GM12878 (cell line): ENCODE data around the gene FOXD2. TPM values are rescaled to one million over a fixed set of nuclear protein-coding genes. Genes with fewer than 3 reads are reported as not detected.

ENCODE experiments used
- ATAC-seq: fragments of 200-7000 bp; cut with Tn5 transposase; 3 replicates; pipeline ENCODE4 v1.9.1; 2020; ENCODE audit warnings: mild to moderate bottlenecking, moderate library complexity
- BruUV-seq: library from RNA; stranded (reverse); fragments of 400-500 nt; replicated peaks from 2 replicates; lab custom pipeline; 2021; lab: Mats Ljungman, UMichigan
- CTCF ChIA-PET: fragments of 300-600 bp; sonication (Branson Sonifier 250); formaldehyde crosslinking; extraction: SDS; loops from one replicate; lab custom pipeline; 2021; ENCODE audit warnings: inconsistent platforms; lab: Yijun Ruan, JAX
- POLR2A ChIA-PET: fragments of 350-600 bp; formaldehyde crosslinking; extraction: SDS; loops from one replicate; lab custom pipeline; 2021; ENCODE audit warnings: inconsistent platforms; lab: Charles Lee
- RAD21 ChIA-PET: fragments of 300-600 bp; sonication (Branson Sonifier 250); formaldehyde crosslinking; loops from one replicate; lab custom pipeline; 2023; ENCODE audit warnings: antibody characterized with exemption; ENCODE audit not compliant: unreplicated experiment; lab: Charles Lee
- SMC1A ChIA-PET: fragments of 300-600 bp; sonication (Branson Sonifier 250); formaldehyde crosslinking; loops from one replicate; lab custom pipeline; 2023; ENCODE audit not compliant: unreplicated experiment, uncharacterized antibody; lab: Charles Lee
- DNase-seq: peaks from one replicate; pipeline ENCODE4 v3.0.0-alpha.2; 2011; ENCODE audit warnings: low read depth, low spot score
- FAIRE-seq: peaks from 3 replicates; lab custom pipeline; 2011; peaks lifted over from hg19 to GRCh38; lab: Jason Lieb, UNC
- H2AFZ ChIP-seq: 2 replicates; pipeline ENCODE4 v1.6.0; 2011; ENCODE audit warnings: low read depth, low read length, control low read depth; ENCODE audit not compliant: control insufficient read depth
- H3K27ac ChIP-seq: 2 replicates; pipeline ENCODE4 v1.5.1; 2011; ENCODE audit warnings: control low read depth; ENCODE audit not compliant: control insufficient read depth, insufficient read depth
- H3K27me3 ChIP-seq, 2 experiments: replicated peaks in 1 of 2; 2 replicates each; pipeline versions ENCODE4 v1.6.0 to v1.6.1; 2011; ENCODE audit warnings: low read length in 1 of 2; ENCODE audit not compliant: control insufficient read depth in 2 of 2, insufficient read depth in 2 of 2
- H3K36me3 ChIP-seq, 2 experiments: 2 replicates each; pipeline ENCODE4 v1.5.1; 2011; ENCODE audit warnings: low read length in 1 of 2; ENCODE audit not compliant: control insufficient read depth in 2 of 2, insufficient read depth in 2 of 2
- H3K4me1 ChIP-seq: 2 replicates; pipeline ENCODE4 v1.6.1; 2011; ENCODE audit warnings: mild to moderate bottlenecking, low read length, moderate library complexity, mixed read lengths; ENCODE audit not compliant: control insufficient read depth, insufficient read depth
- H3K4me2 ChIP-seq: 2 replicates; pipeline ENCODE4 v1.6.0; 2011; ENCODE audit warnings: control low read depth; ENCODE audit not compliant: control insufficient read depth, insufficient read depth
- H3K4me3 ChIP-seq: fragments of 200-600 bp; sonication (generic); 2 replicates; pipeline ENCODE4 v1.5.1; 2016
- H3K79me2 ChIP-seq: 2 replicates; pipeline ENCODE4 v1.6.0; 2011; ENCODE audit warnings: low read length; ENCODE audit not compliant: control insufficient read depth, insufficient read depth
- H3K9ac ChIP-seq: 2 replicates; pipeline ENCODE4 v1.8.0; 2011; ENCODE audit warnings: low read length, control low read depth, mixed read lengths; ENCODE audit not compliant: control insufficient read depth, insufficient read depth
- H3K9me3 ChIP-seq: replicated peaks from 3 replicates; pipeline ENCODE4 v1.5.1; 2011; ENCODE audit warnings: mild to moderate bottlenecking, low read length; ENCODE audit not compliant: control insufficient read depth, insufficient read depth
- H4K20me1 ChIP-seq: 2 replicates; pipeline ENCODE4 v1.6.0; 2011; ENCODE audit not compliant: control insufficient read depth, insufficient read depth
- CHD4 ChIP-seq: fragments of 200-600 bp; sonication (generic); IDR thresholded peaks from 2 replicates; pipeline ENCODE4 v1.6.1; 2016; ENCODE audit warnings: mild to moderate bottlenecking
- ETV6 ChIP-seq, 2 experiments: fragments of 450-650 bp in 1 of 2; IDR thresholded peaks in 1 of 2; conservative IDR thresholded peaks in 1 of 2; 2 replicates each; pipeline ENCODE4 v1.6.1; 2014; ENCODE audit warnings: antibody characterized with exemption in 1 of 2, borderline replicate concordance in 1 of 2, low read depth in 1 of 2, mild to moderate bottlenecking in 1 of 2, moderate library complexity in 1 of 2
- HDAC2 ChIP-seq: fragments of 200-600 bp; sonication (generic); IDR thresholded peaks from 2 replicates; pipeline ENCODE4 v1.6.1; 2017
- IKZF1 ChIP-seq: fragments of 450-650 bp; conservative IDR thresholded peaks from 2 replicates; pipeline ENCODE4 v1.6.1; 2017; ENCODE audit warnings: antibody characterized with exemption, mild to moderate bottlenecking
- IRF5 ChIP-seq: fragments of 450-650 bp; IDR thresholded peaks from 2 replicates; pipeline ENCODE4 v1.6.1; 2017; ENCODE audit warnings: borderline replicate concordance
- KDM1A ChIP-seq: fragments of 200-600 bp; sonication (generic); IDR thresholded peaks from 2 replicates; pipeline ENCODE4 v1.6.1; 2016; ENCODE audit warnings: borderline replicate concordance
- MEF2A ChIP-seq: IDR thresholded peaks from 2 replicates; pipeline ENCODE4 v1.6.1; 2011; ENCODE audit warnings: low read depth, mild to moderate bottlenecking, low read length, moderate library complexity; ENCODE audit not compliant: insufficient read depth
- MEF2B ChIP-seq: fragments of 450-650 bp; IDR thresholded peaks from 2 replicates; pipeline ENCODE4 v1.6.1; 2018; ENCODE audit warnings: mild to moderate bottlenecking, moderate library complexity; ENCODE audit not compliant: partially characterized antibody, poor library complexity, severe bottlenecking
- MXI1 ChIP-seq: fragments of 150-350 bp; IDR thresholded peaks from 2 replicates; pipeline ENCODE4 v1.6.1; 2011; ENCODE audit warnings: low read depth, mild to moderate bottlenecking, inconsistent platforms, low read length, improper control_type of control experiment
- POU2F2 ChIP-seq: IDR thresholded peaks from 3 replicates; pipeline ENCODE4 v1.6.1; 2011; ENCODE audit warnings: low read depth, mild to moderate bottlenecking, low read length, borderline replicate concordance
- RB1 ChIP-seq: fragments of 450-650 bp; formaldehyde crosslinking; IDR thresholded peaks from 2 replicates; pipeline ENCODE4 v1.6.1; 2017; ENCODE audit warnings: mild to moderate bottlenecking, borderline replicate concordance
- SIN3A ChIP-seq: IDR thresholded peaks from 2 replicates; pipeline ENCODE4 v1.6.1; 2012; ENCODE audit warnings: low read depth, low read length, improper control_type of control experiment
- SMAD1 ChIP-seq: fragments of 450-650 bp; IDR thresholded peaks from 2 replicates; pipeline ENCODE4 v1.6.1; 2018; ENCODE audit warnings: mild to moderate bottlenecking, low read depth; ENCODE audit not compliant: partially characterized antibody
- SMC3 ChIP-seq: IDR thresholded peaks from 2 replicates; pipeline ENCODE4 v1.6.1; 2011; ENCODE audit warnings: low read length, improper control_type of control experiment, borderline replicate concordance
- STAT1 ChIP-seq: fragments of 450-650 bp; conservative IDR thresholded peaks from 2 replicates; pipeline ENCODE4 v1.6.1; 2014; ENCODE audit warnings: antibody characterized with exemption, mild to moderate bottlenecking
- ZBED1 ChIP-seq: IDR thresholded peaks from 2 replicates; pipeline ENCODE4 v1.6.1; 2016; ENCODE audit warnings: borderline replicate concordance
- WGBS: methylation state at CpG from one replicate; pipeline ENCODE4 v1.1.6; 2016; ENCODE audit warnings: low lambda C conversion rate; ENCODE audit not compliant: insufficient replicate concordance, insufficient coverage; ENCODE audit errors: missing lambda C conversion rate; 5-methylcytosine and 5-hydroxymethylcytosine counted together
- in situ Hi-C: fragments of 300-500 bp; cut with MboI; formaldehyde crosslinking; loops from 9 replicates; pipeline ENCODE4 v1.14.3; 2018; ENCODE audit warnings: mixed read lengths
- intact Hi-C: fragments of 100-400 bp; cut with micrococcal nuclease; formaldehyde crosslinking; loops from one replicate; pipeline ENCODE4 v1.14.2; 2022; ENCODE audit not compliant: unreplicated experiment
- polyA plus RNA-seq, 11 experiments: library from polyadenylated mRNA; depleted of rRNA in 4 of 11; unstranded in 6 of 11; stranded (reverse) in 5 of 11; fragments of >200 nt; fragmentation: Nextera tagmentation in 4 of 11; fragmentation: Illumina TruSeq in 1 of 11; extraction: Ambion mirVana in 4 of 11; extraction: Trizol in 1 of 11; gene quantifications; 1 replicate in 1 of 11; 2 replicates in 10 of 11; pipeline versions ENCODE4 v1.2.1 to v1.2.3, GENCODE V29; 2011 to 2016; ENCODE audit warnings: inconsistent platforms in 2 of 11, missing spikeins in 2 of 11, low read depth in 1 of 11
- total RNA-seq, 4 experiments: library from RNA; depleted of rRNA in 3 of 4; stranded (reverse); fragments of >200 nt in 3 of 4; fragmentation: Illumina TruSeq in 1 of 4; extraction: Trizol in 1 of 4; gene quantifications; 2 replicates each; pipeline versions ENCODE4 v1.2.1 to v1.2.3, GENCODE V29; 2013 to 2021
- TF ChIP-seq, protein P1 (sequence below): fragments of 450-650 bp; formaldehyde crosslinking; IDR thresholded peaks from 2 replicates; pipeline ENCODE4 v1.4.0; 2022; ENCODE audit warnings: mild to moderate bottlenecking, moderate library complexity

Gene FOXD2
- total and polyA plus RNA-seq, 10 of the 15 experiments (the other 5 are each of a cell fraction or from before 2014, with no cell fraction given), result under 0.01 to 0.27 (median 0.04) TPM; not detected in 1

- CTCF ChIA-PET, result no interaction called here
- BruUV-seq, result no TSS peak
- no peak for TF ChIP-seq KDM1A
- TF ChIP-seq ETV6 (conservative IDR thresholded peaks at IDR 0.05 in 1 of 2, IDR thresholded peaks at IDR 0.05 in 1 of 2; ENCODE audit: borderline replicate concordance in 1 of 2, low read depth in 1 of 2), result no peak
- TF ChIP-seq MEF2A, result no peak
- no peak for TF ChIP-seq SMAD1
- no peak for TF ChIP-seq IKZF1
- TF ChIP-seq ZBED1, result no peak
- TF ChIP-seq STAT1, result no peak
- TF ChIP-seq MXI1, result no peak
- no peak for TF ChIP-seq RB1
- TF ChIP-seq CHD4, result no peak
- no peak for TF ChIP-seq MEF2B
- TF ChIP-seq SMC3, result no peak
- TF ChIP-seq, protein P1, sequence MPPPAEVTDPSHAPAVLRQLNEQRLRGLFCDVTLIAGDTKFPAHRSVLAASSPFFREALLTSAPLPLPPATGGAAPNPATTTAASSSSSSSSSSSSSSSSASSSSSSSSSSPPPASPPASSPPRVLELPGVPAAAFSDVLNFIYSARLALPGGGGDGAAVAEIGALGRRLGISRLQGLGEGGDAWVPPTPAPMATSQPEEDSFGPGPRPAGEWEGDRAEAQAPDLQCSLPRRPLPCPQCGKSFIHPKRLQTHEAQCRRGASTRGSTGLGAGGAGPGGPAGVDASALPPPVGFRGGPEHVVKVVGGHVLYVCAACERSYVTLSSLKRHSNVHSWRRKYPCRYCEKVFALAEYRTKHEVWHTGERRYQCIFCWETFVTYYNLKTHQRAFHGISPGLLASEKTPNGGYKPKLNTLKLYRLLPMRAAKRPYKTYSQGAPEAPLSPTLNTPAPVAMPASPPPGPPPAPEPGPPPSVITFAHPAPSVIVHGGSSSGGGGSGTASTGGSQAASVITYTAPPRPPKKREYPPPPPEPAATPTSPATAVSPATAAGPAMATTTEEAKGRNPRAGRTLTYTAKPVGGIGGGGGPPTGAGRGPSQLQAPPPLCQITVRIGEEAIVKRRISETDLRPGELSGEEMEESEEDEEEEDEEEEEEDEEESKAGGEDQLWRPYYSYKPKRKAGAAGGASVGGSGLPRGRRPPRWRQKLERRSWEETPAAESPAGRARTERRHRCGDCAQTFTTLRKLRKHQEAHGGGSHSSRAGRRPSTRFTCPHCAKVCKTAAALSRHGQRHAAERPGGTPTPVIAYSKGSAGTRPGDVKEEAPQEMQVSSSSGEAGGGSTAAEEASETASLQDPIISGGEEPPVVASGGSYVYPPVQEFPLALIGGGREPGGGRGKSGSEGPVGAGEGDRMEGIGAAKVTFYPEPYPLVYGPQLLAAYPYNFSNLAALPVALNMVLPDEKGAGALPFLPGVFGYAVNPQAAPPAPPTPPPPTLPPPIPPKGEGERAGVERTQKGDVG (CRISPR knock-in tag), result no peak
- no peak for TF ChIP-seq SIN3A
- no peak for TF ChIP-seq POU2F2
- TF ChIP-seq HDAC2, result no peak
- TF ChIP-seq IRF5, result no peak
Measured at GRCh38 chr1:47487850-47488450, 50.1 kb downstream of the FOXD2 start.

More at GRCh38 chr1:47487850-47488450, 50.1 kb downstream of the FOXD2 start:
- Histone ChIP-seq H3K36me3 (no peaks in the 10 kb centered on the region), H4K20me1 (no peaks in the 10 kb centered on the region), H3K9ac (no peak overlapping the region), H2AFZ (no peak overlapping the region), H3K4me2 (no peak overlapping the region), H3K4me1 (no peaks in the 10 kb centered on the region), H3K9me3 (no peaks in the 10 kb centered on the region), H3K79me2 (no peaks in the 10 kb centered on the region), H3K27me3 (peaks cover 0 to 3% of the 10 kb centered on the region in 2 experiments; a peak in 2 of 4 replicates), H3K4me3 (no peak overlapping the region), H3K27ac (no peak overlapping the region)
- DNase-seq (no peak), FAIRE-seq (no peak), ATAC-seq (no peak)
- ChIA-PET RAD21 (no interaction called here), SMC1A (no interaction called here), POLR2A (no interaction called here)
- intact Hi-C loops, result no loop called here
- WGBS, result 13% methylated on average over 8 of the region's 8 CpGs
- in situ Hi-C loops, result no loop called here
